Measurements from ENCODE around the gene SDC3. TPM values are rescaled to one million over a fixed set of nuclear protein-coding genes. Genes with fewer than 3 reads are reported as not detected.
A peak's percentile ranks its signal among the peaks of the same experiment; 100 is the strongest.

The SDC3 gene
- total RNA-seq, 4 donors from 2014 or later: 4.3 to 23.5 (median 14.5) TPM

DNA sequence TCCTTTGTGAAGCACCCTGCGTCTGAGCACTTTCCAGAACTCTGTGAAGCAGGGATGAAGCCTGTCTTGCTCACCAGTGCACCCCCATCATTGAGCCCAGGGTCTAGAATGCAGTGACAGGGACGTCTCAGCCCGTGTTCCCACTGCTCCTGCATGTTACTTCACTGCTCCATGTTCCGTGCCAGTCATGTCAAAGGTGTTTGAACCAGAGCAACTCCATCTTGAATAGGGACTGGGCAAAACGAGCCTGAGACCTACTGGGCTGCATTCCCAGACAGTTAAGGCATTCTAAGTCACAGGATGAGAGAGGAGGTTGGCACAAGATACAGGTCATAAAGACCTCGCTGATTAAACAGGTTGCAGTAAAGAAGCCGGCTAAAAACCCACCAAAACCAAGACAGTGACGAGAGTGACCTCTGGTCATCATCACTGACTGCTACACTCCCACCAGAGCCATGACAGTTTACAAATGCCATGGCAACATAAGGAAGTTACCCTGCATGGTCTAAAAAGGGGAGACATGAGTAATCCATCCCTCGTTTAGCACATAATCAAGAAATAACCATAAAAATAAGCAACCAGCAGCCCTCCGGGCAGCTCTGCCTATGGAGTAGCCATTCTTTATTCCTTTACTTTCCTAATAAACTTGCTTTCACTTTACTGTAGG lies 63.2 kb downstream of the SDC3 start:
- no peak for TF ChIP-seq POLR2A (IDR thresholded peaks at IDR 0.05)
- TF ChIP-seq, protein P1, sequence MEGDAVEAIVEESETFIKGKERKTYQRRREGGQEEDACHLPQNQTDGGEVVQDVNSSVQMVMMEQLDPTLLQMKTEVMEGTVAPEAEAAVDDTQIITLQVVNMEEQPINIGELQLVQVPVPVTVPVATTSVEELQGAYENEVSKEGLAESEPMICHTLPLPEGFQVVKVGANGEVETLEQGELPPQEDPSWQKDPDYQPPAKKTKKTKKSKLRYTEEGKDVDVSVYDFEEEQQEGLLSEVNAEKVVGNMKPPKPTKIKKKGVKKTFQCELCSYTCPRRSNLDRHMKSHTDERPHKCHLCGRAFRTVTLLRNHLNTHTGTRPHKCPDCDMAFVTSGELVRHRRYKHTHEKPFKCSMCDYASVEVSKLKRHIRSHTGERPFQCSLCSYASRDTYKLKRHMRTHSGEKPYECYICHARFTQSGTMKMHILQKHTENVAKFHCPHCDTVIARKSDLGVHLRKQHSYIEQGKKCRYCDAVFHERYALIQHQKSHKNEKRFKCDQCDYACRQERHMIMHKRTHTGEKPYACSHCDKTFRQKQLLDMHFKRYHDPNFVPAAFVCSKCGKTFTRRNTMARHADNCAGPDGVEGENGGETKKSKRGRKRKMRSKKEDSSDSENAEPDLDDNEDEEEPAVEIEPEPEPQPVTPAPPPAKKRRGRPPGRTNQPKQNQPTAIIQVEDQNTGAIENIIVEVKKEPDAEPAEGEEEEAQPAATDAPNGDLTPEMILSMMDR (IDR thresholded peaks at IDR 0.05): no peak
- intact Hi-C loops (cut with DNase I; ENCODE audit: low total_unique reads): no loop called here
- DNase-seq (ENCODE audit: low spot score in 2 of 2): no peak
- WGBS, 2 donors: 57 to 60% methylated on average over 10 of the region's 10 CpGs
- no peak overlapping the region for H3K4me3 ChIP-seq (ENCODE audit: low read depth, poor library complexity, severe bottlenecking)

DNA sequence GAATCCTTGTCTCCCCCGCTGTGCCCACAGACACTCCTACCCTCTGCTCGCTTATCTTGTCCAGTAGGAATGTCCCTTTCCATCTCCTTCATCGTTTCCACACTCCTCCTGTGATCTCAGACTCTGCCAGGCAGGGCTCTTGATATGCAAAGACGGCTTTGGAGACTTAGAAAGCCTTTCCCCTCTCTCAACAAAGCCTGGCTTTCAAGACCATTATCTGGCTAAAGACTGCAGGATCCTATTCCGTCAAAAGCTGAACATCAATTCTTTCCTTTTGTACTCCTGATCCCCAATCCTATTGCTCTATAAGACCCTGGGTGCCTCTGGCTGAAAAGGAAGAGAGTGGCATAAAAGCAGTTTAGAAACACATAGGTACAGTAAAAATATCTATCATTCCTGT lies 63.9 kb downstream of the SDC3 start:
- intact Hi-C loops (cut with DNase I; ENCODE audit: low total_unique reads): no loop called here
- TF ChIP-seq, protein P1 (IDR thresholded peaks at IDR 0.05): no peak
- no peak for TF ChIP-seq POLR2A (IDR thresholded peaks at IDR 0.05)

DNA sequence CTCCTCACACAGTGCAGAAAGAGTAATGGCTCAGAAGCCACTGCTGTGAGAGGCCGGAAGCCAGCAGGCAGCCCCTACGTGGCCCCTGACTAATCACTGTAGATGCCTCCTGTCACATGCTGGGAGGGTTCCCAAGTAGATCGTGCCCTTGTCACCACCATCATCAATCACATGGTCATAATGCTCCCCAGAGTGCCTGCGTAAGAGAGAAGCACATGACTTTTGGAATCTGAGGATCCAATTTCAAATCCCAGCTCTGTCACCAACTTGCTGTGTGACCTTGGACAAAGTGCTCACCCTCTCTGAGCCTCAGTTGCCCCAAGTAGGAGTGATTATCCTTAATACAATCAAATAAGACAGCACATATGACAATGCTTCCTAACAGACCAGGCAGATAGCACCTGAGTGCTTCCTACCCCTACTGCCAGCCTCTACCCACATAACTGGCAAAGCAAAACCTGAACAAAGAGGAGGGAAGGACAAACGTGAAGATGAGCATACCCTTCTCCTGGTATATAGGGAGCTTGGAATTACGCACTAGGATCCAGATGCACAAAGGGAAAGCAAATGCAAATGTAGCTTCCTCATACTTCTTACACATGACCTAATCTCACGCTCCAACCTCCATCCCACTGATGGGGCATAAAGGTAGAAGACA lies 65.7 kb downstream of the SDC3 start:
- 49 to 52% methylated on average over 7 of the region's 7 CpGs for WGBS, 2 donors
- no peak for TF ChIP-seq POLR2A (IDR thresholded peaks at IDR 0.05)
- TF ChIP-seq, protein P1 (IDR thresholded peaks at IDR 0.05): no peak
- intact Hi-C loops (cut with DNase I; ENCODE audit: low total_unique reads): no loop called here
- DNase-seq (ENCODE audit: low spot score in 2 of 2): no peak
- H3K4me3 ChIP-seq (ENCODE audit: low read depth, poor library complexity, severe bottlenecking): no peak overlapping the region

More for the DNA sequence above, 63.9 kb downstream of the SDC3 start:
- no peak for DNase-seq (ENCODE audit: low spot score in 2 of 2)
- H3K4me3 ChIP-seq (ENCODE audit: low read depth, poor library complexity, severe bottlenecking): no peak overlapping the region
- WGBS, 2 donors: 63 to 68% methylated on average over 5 of the region's 5 CpGs

DNA sequence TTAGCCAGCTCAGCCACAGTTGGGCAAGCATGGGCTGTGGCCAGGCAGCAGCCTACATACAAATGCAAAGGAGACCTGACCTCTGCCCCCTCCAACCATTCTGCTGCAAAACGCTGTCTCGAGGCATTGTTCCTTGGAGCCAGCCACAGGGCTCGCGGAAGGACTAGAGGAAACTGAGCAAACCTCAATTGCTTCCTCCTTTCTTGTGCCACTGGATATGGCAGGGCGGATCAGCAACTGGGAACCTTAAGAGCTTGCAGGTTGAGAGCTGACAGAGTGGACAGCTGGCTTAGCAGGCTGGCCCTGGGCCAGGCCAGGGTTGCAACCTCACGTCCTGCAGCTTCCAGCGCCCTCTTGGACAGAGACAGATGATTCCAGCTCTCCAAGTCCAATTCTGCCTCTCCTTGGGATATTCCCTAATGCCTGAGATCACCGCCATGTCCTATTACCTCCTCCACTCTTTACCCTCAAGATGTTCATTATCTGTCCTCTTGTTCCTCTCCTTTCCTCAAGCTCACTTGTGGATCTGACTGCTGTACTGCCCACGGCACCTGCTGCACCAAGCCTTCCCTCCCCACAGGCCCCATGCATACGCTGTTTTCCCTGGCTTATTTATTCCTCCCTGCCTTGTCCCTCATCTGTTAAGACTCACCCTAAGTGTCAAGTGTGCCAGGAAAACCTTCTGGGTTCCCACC lies 67.5 kb downstream of the SDC3 start:
- no peak for TF ChIP-seq POLR2A (IDR thresholded peaks at IDR 0.05)
- TF ChIP-seq, protein P1 (IDR thresholded peaks at IDR 0.05): no peak
- 51 to 54% methylated on average over 10 of the region's 10 CpGs for WGBS, 2 donors
- DNase-seq (ENCODE audit: low spot score in 2 of 2): peak in 1 of 2 donors; percentile 22
- intact Hi-C loops (cut with DNase I; ENCODE audit: low total_unique reads): no loop called here
- H3K4me3 ChIP-seq (ENCODE audit: low read depth, poor library complexity, severe bottlenecking): no peak overlapping the region

DNA sequence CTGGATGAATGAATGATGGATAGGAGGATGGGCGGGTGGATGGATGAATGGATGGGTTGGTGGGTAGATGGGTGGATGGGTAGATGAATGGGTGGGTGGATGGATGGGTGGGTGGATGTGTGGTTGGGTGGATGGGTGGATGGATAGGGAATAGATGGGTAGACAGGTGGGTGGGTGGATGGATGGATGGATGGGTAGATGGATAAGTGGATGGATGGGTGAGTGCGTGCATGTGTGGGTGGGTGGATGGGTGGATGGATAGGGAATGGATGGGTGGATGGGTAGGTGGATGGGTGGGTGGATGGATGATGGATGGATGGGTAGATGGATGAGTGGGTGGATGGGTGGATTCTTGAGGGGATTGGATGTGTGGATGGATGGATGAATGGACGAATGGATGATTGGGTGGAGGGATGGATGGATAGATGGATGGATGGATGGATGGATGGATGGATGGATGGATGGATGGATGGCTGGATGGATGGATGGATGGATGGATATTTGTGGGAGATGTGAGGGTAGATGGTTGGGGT lies 68.7 kb downstream of the SDC3 start:
- WGBS, 2 donors: 97 to 99% methylated on average over 3 of the region's 3 CpGs
- intact Hi-C loops (cut with DNase I; ENCODE audit: low total_unique reads): no loop called here
- no peak for TF ChIP-seq POLR2A (IDR thresholded peaks at IDR 0.05)
- TF ChIP-seq, protein P1 (IDR thresholded peaks at IDR 0.05): no peak
- DNase-seq (ENCODE audit: low spot score in 2 of 2): no peak
- H3K4me3 ChIP-seq (ENCODE audit: low read depth, poor library complexity, severe bottlenecking): no peak overlapping the region

Measured in lower leg skin (tissue), 4 donors.